Measurements from ENCODE around the gene NATD1.
"Not testable (repeated sequence)": the region's sequence is repeated elsewhere in the genome, so short reads cannot be mapped to it uniquely, and the experiment has no call there.

The NATD1 gene

DNA sequence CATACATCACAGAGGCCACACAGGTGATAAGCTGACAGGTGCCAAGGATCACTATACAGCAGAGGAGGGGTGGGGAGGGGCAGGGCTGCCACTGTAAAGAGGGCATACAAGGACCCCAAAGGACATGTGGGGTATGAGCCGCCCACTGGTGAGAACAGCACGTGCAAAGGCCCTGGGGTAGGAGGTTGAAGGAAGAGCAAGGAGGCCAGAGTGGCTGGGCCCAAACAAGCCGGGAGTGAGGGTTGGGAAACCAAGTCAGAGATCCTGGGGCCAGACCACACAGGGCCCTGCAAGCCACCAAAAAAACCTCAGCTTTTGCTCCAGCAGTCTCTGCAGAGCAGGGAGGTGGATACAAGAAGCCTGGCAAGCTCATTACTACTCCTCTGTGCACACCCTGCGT is 6.5 kb downstream of the NATD1 start:
- DNase-seq (ENCODE audit: low read depth): no peak

GRCh38 chr17:21245639-21246084 is 7.5 kb downstream of the NATD1 start:
- DNase-seq (ENCODE audit: low read depth): no peak

GRCh38 chr17:21243516-21244303 is 9.5 kb downstream of the NATD1 start:
- DNase-seq (ENCODE audit: low read depth): no peak

DNA sequence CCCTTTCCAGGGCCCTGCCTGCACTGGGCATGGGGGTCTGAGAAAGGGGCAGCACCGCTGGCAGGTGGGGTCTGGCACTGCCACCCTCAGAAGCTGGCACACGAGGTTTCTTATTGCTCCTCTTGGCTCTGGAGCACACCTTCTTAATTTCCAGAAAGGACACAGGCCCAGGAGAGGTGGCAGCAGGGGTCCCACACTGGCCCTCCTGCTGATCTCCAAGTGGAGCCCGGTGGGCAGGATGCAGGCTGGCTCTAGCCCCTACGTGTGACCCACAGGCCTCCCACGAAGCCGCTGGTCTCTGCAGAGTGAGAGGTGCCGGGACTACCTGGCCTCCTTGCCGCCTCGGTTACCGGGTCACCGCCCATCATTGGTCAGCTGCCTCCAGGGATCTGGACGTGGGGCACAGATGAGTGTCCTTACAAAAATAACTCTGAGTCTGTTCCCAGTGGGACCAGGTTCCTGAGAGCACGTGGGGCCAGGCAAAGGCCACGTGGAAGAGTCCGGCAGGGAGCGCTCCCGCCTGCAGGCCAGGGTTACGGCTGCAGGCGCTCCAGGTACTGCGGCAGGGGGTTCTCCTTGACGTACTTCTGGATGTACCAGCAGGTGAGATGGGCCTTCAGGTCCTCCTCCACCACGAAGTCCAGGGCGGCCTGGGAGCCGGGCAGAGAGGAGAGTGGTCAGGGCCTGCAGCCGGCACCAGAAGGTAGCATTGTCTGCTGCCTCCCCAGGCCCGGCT is 10.3 kb downstream of the NATD1 start:
- DNase-seq (ENCODE audit: low read depth): no peak

GRCh38 chr17:21242026-21242697 is 11.0 kb downstream of the NATD1 start:
- no peak for DNase-seq (ENCODE audit: low read depth)

DNA sequence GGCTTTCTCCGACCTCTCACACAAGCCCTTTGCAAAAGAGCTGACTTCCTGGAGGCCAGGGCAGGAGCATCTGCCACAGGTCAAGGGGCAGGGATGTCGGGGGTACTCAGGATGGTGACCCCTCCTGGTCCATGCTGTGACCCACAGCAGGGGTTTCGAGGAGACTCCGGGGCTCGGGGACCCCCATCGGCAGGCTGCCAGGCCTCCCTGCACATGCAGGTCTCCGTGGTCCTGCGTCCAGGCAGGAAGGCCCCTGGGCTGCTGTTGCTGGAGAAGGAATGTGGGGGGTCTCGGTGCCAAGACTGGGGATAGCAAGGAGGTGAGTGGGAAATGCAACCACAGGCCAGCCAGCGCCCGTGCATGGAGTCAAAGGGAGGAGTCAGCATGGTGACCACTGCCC is 11.6 kb downstream of the NATD1 start:
- DNase-seq (ENCODE audit: low read depth): no peak

DNA sequence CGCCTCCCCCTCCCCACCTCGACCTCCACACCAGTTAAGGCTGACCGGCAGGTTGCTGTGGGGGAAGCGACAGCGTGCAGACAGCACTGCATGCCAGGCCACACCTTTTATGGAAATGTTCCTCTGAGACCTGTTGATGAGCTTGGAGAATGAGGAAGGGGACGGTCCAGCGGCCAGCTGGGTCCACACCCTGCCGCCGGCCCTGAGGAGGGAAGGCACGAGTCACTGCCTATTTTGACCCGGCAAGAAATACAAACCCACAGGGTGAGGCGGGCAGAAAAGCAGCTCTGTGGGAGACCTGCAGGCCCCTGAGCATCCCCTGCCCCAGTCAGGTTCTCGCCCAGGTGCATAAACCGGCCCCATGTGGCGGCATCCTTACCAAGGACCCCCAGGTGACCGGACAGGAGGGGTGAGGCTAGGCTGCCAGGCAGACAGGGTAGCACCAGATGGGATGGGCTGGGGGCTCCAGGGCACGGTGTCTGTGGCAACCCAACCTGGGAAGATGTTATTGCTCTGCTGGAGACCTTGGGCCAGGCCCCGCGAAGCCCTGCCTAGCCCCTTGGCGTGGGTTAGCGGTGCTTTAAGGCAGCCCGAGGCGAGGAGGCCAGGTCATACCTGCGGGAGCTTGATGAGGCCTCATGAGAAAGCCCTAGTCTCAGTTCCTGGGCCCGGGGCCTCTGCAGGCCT is 12.7 kb downstream of the NATD1 start:
- no peak for DNase-seq (ENCODE audit: low read depth)

GRCh38 chr17:21239680-21240368 is 13.4 kb downstream of the NATD1 start:
- DNase-seq (ENCODE audit: low read depth): no peak

GRCh38 chr17:21235921-21236320 is 17.3 kb downstream of the NATD1 start:
- no peak for DNase-seq (ENCODE audit: low read depth)

GRCh38 chr17:21233581-21234347 is 19.4 kb downstream of the NATD1 start:
- DNase-seq (ENCODE audit: low read depth): no peak

DNA sequence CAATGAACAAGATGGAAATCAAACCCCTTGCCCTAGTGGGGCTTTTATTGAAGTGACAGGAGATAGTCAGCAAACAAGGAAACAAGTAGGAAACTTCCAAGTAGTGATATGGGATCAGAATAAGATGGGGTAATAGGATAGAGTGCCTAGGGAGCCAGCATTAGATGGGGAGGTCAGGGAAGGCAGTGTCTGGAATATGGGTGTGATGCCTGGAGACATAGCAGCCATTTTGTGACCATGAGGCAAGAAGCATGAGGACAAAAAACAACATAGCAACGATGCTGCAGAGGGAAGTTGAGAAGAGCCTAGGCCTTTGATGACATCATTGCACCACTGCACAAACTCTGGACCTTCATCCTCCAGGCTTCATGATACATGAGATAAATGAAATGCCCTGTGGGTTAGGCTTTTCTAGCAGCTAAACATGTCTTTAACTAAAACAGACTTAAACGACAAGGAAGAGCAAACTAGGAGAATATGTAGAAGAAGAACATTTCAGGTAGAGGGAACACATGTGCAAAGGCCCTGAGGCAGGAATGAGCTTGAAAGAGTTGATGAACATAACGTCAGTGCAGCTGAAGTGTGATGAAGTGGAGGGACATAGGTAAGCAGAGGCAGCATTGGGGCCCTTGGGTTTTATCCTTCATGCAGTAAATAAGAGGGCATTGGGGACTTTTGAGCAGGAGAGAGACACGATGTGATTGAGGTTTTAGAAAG is 21.0 kb downstream of the NATD1 start:
- no peak for DNase-seq (ENCODE audit: low read depth)

DNA sequence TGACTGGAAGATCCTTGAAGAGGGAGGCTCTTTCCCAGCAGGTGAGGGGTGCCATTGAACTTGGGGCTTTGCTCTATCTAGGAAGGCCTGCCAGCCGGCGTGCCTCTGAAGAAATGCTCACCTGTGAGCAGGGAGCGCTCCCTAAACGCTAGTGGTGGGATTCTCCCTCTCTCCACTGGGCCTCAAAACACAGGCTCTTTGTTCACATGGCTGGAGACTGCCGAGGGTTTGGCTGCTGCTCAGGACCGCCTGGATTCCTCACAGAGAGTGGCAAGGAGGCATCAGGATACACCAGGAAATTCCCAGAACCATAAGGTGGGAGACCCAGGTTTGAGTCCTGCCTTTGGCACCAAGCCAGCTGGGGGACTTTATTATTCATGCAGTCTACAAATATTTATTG is 21.7 kb downstream of the NATD1 start:
- no peak for DNase-seq (ENCODE audit: low read depth)

DNA sequence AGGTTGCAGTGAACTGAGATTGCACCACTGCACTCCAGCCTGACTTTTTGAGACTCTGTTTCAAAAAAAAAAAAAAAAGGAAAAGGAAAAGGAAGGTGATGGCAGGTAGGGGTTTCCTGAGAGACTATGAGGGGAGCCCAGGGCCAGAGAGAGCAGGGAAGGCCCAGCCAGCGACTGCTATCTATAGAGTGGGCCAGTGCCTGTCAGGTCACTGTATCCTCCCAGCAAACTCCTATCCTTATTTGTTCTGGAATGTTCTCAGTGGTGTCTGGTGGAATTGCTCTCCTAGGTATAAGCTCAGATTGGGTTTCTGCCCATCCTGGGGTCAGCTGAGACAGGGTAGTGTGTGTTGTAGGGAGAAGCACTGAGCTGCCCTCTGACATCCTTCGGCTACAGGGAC is 24.4 kb downstream of the NATD1 start:
- DNase-seq (ENCODE audit: low read depth): no peak

- DNase-seq (ENCODE audit: low read depth): no peak
Measured at GRCh38 chr17:21228111-21228510, 25.1 kb downstream of the NATD1 start.

DNA sequence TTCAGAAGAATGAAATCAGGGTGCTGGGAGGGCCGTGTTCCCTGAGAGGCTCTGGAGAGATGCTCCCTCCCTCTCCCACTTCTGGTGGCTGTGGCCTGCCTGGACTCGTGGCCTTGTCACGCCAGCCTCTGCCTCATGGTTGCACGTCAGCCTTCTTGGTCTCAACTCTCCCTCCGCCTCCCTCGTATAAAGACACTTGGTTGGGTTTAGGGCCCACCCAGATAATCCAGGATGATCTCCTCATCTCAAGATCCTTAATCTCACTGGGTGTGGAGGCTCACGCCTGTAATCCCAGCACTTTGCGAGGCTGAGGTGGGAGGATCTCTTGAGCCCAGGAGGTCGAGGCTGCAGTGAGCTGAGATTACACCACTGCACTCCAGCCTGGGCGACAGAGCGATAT is 25.9 kb downstream of the NATD1 start:
- DNase-seq (ENCODE audit: low read depth): not testable (repeated sequence)

DNA sequence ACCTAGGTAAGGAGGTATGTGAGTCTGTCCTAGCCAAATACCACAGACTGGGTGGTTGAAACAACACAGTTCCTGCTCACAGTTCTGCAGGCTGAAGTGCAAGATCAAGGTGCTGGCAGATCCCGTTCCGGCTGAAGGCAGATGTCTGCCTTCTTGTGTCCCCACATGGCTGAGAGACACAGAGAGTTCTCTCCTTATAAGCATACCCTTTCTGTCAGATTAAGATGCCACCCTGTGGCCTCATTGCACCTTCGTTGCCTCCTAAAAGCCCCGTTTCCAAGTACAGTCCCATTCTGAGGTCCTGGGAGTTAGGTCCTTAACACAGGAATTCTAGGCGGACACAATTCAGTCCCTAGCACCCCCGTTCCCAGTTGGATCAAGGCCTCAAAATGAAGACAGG is 30.1 kb downstream of the NATD1 start:
- DNase-seq (ENCODE audit: low read depth): no peak

- no peak for DNase-seq (ENCODE audit: low read depth)
Measured at GRCh38 chr17:21218831-21219380, 34.3 kb downstream of the NATD1 start.

- no peak for DNase-seq (ENCODE audit: low read depth)
Measured at GRCh38 chr17:21218101-21218500, 35.1 kb downstream of the NATD1 start.

GRCh38 chr17:21217346-21217745 is 35.9 kb downstream of the NATD1 start:
- no peak for DNase-seq (ENCODE audit: low read depth)

- no peak for DNase-seq (ENCODE audit: low read depth)
Measured at GRCh38 chr17:21215935-21216334, 37.3 kb downstream of the NATD1 start.
